ENCODE data around the gene OPA1.

OPA1 gene

DNA sequence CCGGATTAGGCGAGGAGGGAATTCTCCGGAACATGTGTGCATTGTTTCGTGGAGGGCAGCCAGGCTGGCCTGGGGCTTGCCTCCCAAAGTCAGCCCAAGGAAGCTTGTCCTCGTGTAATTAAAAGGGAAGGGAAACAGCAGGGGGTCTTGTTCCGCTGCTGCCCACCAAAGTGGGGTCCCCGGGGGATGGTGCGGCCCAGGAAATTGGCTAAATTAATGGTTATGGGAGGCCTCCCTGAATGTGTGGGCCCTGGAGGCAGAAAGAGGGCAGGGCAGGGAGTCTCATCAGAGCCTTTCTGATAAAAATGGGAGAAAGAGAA is 118.1 kb downstream of the OPA1 start:
- no peak for DNase-seq

GRCh38 chr3:193711523-193711963 is 118.5 kb downstream of the OPA1 start:
- no peak for DNase-seq

- DNase-seq, result no peak
Measured at GRCh38 chr3:193711964-193712598, 119.1 kb downstream of the OPA1 start.

GRCh38 chr3:193712938-193713337 is 119.9 kb downstream of the OPA1 start:
- no peak for DNase-seq

DNA sequence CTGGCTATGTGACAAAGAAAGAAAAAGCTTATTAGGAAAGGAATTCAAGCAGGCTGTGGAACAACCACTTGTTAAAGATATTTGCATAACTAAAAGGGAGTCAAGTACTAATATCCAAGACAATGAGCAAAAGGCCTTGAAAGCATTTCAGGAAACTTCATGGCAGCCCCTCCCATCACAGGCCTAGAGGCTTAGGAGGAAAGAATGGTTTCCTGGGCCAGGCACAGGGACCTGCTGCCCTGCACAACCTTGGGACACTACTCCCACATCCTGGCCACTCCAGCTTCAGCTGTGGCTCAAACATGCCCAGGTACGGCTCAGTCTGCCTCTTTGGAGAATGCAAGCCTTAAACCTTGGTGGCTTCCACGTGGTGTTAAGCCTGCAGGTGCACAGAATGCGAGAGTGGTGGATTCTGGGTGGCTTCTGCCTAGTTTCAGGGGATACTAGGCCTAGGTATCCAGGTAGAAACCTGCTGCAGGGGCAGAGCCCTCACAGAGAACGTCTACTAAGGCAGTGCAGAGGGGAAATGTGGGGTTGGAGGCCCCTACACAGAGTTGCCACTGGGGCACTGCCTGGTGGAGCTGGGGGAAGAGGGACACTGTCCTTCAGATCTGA is 121.6 kb downstream of the OPA1 start:
- DNase-seq, result no peak

- DNase-seq, result no peak
Measured at GRCh38 chr3:193716150-193716549, 123.1 kb downstream of the OPA1 start.

- no peak for DNase-seq
Measured at GRCh38 chr3:193719735-193720134, 126.7 kb downstream of the OPA1 start.

DNA sequence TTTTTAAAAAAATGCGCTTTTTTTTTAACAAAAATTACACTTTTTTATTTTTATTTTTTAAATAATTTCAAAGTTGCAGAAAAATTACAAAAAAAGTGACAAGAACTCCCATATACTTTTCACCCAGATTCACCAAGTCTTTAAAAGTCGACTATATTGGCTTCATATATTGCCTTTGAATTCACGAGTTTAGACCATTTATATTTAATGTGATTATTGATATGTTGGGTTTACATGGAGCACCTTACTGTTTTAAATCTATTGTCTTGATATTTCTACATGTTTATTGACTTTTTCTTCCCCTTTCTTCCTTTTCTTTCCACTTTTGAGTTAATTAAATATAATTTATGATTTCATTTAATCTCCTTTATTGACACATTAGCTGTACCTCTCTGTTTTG is 127.2 kb downstream of the OPA1 start:
- no peak for DNase-seq

- DNase-seq, result no peak
Measured at GRCh38 chr3:193722566-193722965, 129.6 kb downstream of the OPA1 start.

- no peak for DNase-seq
Measured at GRCh38 chr3:193727089-193727488, 134.1 kb downstream of the OPA1 start.

DNA sequence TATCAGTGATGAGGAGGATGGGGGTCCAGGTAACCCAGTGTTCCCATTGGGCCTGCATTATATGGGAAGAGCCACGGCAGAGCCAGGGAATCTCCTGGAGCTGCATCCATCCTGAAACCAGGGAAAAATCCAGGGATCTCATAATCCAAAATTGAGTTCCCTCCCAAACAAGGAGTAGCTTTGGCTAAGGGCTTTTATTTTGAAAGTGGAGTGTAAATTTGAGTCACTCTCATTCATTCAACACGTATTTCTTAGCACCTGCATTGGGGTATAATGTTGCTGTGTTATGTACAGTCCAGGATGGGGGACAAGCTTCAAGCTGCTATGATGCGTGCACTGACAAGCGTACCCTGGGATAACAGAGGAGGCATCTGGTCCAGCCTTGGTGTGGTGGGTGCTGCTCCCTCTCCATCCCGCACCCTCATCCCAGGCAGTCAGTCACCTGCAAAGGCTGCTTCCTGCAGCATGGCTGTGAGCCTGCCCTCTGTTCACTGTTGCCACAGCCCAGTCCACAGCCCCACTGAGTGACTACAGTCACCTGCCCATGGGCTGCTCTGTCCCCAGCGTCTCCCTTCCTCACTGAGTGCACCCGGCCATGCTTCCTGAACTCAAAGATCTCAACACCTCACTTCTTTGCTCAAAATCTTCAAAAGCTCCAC is 135.6 kb downstream of the OPA1 start:
- no peak for DNase-seq

DNA sequence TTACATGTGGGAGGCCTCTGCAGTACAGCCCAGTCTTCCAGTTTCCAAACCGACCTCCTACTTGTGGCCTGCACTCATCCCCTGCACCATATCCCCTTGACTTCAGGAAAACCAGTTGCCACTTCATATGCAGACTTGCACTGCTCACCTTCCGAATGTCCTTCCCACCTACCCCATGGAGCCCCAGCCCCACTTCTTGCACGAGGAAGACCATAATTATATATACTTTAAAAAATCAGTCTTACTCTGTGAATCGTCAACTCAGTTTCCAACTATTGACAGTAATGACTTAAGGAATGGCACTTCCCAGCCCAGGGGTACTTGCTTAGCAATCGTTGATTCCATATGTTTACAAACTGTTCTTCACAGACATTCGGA is 136.1 kb downstream of the OPA1 start:
- no peak for DNase-seq

GRCh38 chr3:193729601-193730000 is 136.6 kb downstream of the OPA1 start:
- DNase-seq, result no peak

GRCh38 chr3:193730511-193730910 is 137.5 kb downstream of the OPA1 start:
- DNase-seq, result no peak

DNA sequence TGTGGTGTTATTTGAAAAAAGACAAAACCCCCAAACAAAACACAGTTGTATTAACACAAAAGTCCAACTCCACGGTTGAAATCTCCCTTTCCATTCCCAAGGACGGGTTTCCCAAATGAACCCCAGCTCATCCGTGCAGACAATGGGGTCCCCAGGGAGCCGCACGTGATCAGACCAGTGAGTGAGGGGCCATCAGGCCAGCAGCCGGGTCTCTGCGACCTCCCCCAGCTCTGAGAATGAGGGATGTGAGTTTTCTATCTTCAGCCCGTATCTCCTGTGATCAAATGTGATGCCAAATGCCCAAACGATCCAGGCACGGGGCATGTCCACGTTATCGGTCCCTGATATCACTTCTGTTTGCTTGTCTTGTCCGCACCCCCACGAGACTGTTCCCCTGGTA is 138.0 kb downstream of the OPA1 start:
- DNase-seq, result no peak

- no peak for DNase-seq
Measured at GRCh38 chr3:193731656-193732055, 138.6 kb downstream of the OPA1 start.

- DNase-seq, result peak; percentile 77
Measured at GRCh38 chr3:193732391-193732790, 139.4 kb downstream of the OPA1 start.

DNA sequence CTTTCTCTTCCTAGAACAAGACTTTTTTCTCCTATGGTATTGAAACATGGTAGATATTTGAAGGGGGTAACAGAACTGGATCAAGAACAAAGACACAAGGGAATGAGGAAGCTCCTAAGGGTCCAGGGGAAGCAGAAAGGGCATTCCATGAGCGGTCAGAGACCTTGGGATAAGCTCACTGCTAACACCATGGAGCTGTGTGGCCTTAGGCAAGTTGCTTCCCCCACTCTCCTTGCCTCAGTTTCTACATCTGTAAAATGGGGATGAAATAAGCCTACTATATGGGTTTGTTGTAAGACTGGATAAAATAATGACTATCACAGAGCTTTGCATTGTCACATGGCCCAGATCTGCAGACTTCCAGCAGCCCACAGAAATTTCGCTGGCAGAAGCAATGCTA is 139.8 kb downstream of the OPA1 start:
- no peak for DNase-seq

- no peak for DNase-seq
Measured at GRCh38 chr3:193734737-193735366, 141.8 kb downstream of the OPA1 start.

DNA sequence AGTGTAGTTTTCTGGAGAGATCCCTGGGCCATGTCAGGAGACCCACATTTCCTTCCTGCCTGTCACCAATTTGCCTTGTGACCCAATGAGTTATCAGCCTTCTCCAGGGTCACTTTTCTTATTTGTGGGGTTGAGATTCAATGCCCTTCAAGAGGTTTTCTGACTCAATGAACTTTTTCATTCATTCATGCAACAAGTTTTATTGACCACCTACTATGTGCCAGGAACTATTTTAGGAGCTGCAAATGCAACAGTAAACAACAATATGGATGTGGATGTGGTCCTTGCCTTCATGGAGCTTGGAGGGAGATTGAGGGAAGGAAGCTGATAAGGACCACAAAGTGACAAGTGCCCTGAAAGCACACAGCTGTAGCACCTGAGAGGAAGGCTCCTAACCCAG is 142.8 kb downstream of the OPA1 start:
- no peak for DNase-seq

DNA sequence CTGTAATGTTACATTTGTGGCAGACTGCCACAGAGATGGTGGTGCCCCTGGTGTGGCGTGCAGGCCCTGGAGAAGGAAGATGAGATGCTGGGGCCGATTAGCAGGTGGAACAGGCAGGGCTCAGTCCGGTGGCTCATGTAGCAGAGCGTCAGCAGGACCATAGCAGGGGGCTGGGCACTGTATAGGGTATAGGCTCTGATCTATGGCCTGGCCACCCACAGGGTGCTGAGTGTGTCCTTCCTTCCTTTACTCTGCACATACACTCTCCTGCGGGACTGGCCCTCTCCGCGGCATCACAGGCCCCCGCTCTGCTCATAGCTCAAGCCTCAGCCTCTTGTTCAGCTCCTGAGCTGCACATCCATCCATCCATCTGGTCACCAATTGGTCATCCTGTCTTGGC is 143.6 kb downstream of the OPA1 start:
- no peak for DNase-seq

- DNase-seq, result no peak
Measured at GRCh38 chr3:193737191-193737751, 144.3 kb downstream of the OPA1 start.

DNA sequence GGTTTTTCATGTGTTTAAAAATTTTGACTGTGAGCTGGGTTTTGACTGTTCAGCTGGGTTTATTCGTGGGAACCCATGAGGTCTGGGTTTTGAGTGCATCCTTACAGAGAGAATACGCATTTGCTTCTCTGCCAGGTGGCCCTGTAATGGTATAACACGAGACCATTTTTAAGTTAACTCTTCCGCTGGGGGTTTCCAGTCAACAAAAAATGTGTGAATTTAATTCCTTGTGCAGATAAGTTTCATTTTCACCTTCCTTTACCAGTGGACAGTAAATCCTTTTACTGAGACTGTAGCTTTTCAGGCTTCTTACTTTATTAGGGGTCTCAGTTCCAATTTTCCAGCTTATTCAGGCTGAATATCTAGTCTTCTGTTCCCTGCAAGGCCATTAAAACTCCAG is 149.6 kb downstream of the OPA1 start:
- DNase-seq, result no peak

GRCh38 chr3:193743702-193744047 is 150.7 kb downstream of the OPA1 start:
- DNase-seq, result no peak
